Measurements from ENCODE around the gene SIVA1. TPM values are rescaled to one million over a fixed set of nuclear protein-coding genes. Genes with fewer than 3 reads are reported as not detected.
A peak's percentile ranks its signal among the peaks of the same experiment; 100 is the strongest.

SIVA1 gene
- total and polyA plus RNA-seq, 2 of the 4 experiments (the other 2 are of a cell fraction), result 166 to 184 TPM

DNA sequence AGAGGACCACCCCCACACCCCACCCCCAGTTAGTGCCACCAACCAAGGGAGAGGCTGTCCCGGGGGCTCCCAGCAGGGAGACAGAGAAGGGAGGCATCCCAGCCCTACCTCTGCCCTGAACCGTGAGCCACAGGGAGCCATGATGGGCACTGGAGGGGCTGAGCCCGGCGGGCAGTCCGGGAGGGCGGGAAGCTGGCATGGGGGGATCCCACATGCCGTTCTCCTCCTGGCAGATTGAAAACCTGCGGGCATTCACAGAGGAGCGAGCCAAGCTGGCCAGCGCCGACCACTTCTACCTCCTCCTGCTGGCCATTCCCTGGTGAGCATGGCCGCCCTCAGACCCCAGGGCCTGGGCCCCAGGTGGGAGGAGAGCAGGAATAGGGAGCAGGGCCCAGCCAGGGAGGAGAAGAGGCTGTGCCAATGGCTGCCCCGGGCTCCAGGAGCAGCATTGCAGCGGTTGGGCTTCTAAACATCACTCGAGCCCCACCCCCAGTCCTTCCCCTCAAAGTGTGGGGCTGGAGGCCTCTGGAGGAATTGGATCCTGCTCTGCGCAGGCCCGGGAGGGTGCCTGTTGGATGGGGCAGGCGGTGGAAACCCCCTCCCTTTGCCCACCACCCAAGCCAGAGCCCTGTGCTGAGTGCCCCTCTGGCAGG, 43.4 kb upstream of the SIVA1 start:
- Histone ChIP-seq H2AK9ac (replicated peaks; ENCODE audit: low read depth, low read length, poor library complexity) (peak overlapping the region; percentile 79), H3K9ac (ENCODE audit: low read depth, low read length) (no peak overlapping the region), H3K18ac (ENCODE audit: low read depth, low read length) (no peak overlapping the region), H3K14ac (replicated peaks; ENCODE audit: low read depth, low read length) (no peak overlapping the region), H3K27ac (ENCODE audit: insufficient read depth, low read length) (no peak overlapping the region), H3K79me1 (ENCODE audit: low read depth in 1 of 2, low read length in 2 of 2) (peaks cover 5 to 8% of the 10 kb centered on the region in 2 experiments; a peak in 1 of 4 replicates), H2BK15ac (ENCODE audit: low read depth, low read length) (no peak overlapping the region), H3K9me3 (ENCODE audit: control insufficient read depth, insufficient read depth, low read length) (no peaks in the 10 kb centered on the region), H4K8ac (ENCODE audit: low read depth in 2 of 2, low read length in 2 of 2) (no peak overlapping the region), H4K91ac (ENCODE audit: insufficient read depth, low read depth, low read length) (no peak overlapping the region), H4K5ac (ENCODE audit: low read depth, low read length) (no peak overlapping the region), H3K4me2 (ENCODE audit: low read depth, low read length) (no peak overlapping the region), H3K23ac (ENCODE audit: low read depth, low read length) (no peak overlapping the region), H2AK5ac (ENCODE audit: low read depth, low read length) (no peak overlapping the region), H3K27me3 (ENCODE audit: control insufficient read depth, insufficient read depth, low read length) (no peaks in the 10 kb centered on the region), H3K4me1 (ENCODE audit: control insufficient read depth, insufficient read depth, low read length) (peaks cover 4% of the 10 kb centered on the region; the same call in 1 of the 2 replicates), H3K4me3 (ENCODE audit: insufficient read depth, low read depth, low read length) (no peak overlapping the region), H2BK5ac (ENCODE audit: low read depth, low read length, poor library complexity, severe bottlenecking) (no peak overlapping the region), H3K36me3 (ENCODE audit: control insufficient read depth, insufficient read depth, low read length) (peaks cover 64% of the 10 kb centered on the region), H2AFZ (replicated peaks; ENCODE audit: low read length, poor library complexity) (no peak overlapping the region), H4K20me1 (ENCODE audit: insufficient read depth, low read length) (peaks cover 22% of the 10 kb centered on the region), H2BK120ac (ENCODE audit: low read depth, low read length) (no peak overlapping the region), H3K9me1 (ENCODE audit: insufficient read depth, low read length) (no peaks in the 10 kb centered on the region), H2BK20ac (ENCODE audit: low read depth, low read length) (no peak overlapping the region), H3K56ac (ENCODE audit: extremely low read depth, insufficient read depth, low read length) (no peak overlapping the region), H3K4ac (ENCODE audit: low read depth, low read length) (no peak overlapping the region)
- DNase-seq, result no peak
- ATAC-seq (ENCODE audit: low read depth), result no peak
- CTCF ChIA-PET, result interaction anchor here (0.6 to 1.1 kb wide), 3 partner anchors 13 to 44 kb away, joined by 3 to 4 read pairs (median 3); no protein-coding TSS in a partner anchor
- TF ChIP-seq BHLHE40 (IDR thresholded peaks at IDR 0.05; ENCODE audit: low read depth, low read length) (no peak), NFE2L2 (IDR thresholded peaks at IDR 0.05; ENCODE audit: low read depth, low read length) (no peak), CEBPB (IDR thresholded peaks at IDR 0.05; ENCODE audit: low read depth, low read length) (no peak), RCOR1 (IDR thresholded peaks at IDR 0.05; ENCODE audit: insufficient replicate concordance, low read length) (no peak), FOS (IDR thresholded peaks at IDR 0.05; ENCODE audit: low read depth, low read length) (no peak), RAD21 (IDR thresholded peaks at IDR 0.05; ENCODE audit: low read length) (no peak), CHD1 (IDR thresholded peaks at IDR 0.05; ENCODE audit: low read depth, low read length) (no peak), RFX5 (IDR thresholded peaks at IDR 0.05; ENCODE audit: low read depth, low read length) (no peak), POLR2A (IDR thresholded peaks at IDR 0.05; ENCODE audit: low read depth, low read length) (no peak), MXI1 (IDR thresholded peaks at IDR 0.05; ENCODE audit: borderline replicate concordance, low read depth, low read length) (no peak), MAZ (IDR thresholded peaks at IDR 0.05; ENCODE audit: borderline replicate concordance, low read depth, low read length) (no peak)
- TF ChIP-seq, protein P1, sequence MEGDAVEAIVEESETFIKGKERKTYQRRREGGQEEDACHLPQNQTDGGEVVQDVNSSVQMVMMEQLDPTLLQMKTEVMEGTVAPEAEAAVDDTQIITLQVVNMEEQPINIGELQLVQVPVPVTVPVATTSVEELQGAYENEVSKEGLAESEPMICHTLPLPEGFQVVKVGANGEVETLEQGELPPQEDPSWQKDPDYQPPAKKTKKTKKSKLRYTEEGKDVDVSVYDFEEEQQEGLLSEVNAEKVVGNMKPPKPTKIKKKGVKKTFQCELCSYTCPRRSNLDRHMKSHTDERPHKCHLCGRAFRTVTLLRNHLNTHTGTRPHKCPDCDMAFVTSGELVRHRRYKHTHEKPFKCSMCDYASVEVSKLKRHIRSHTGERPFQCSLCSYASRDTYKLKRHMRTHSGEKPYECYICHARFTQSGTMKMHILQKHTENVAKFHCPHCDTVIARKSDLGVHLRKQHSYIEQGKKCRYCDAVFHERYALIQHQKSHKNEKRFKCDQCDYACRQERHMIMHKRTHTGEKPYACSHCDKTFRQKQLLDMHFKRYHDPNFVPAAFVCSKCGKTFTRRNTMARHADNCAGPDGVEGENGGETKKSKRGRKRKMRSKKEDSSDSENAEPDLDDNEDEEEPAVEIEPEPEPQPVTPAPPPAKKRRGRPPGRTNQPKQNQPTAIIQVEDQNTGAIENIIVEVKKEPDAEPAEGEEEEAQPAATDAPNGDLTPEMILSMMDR (conservative IDR thresholded peaks at IDR 0.05; ENCODE audit: low read depth, low read length), result no peak
- TF ChIP-seq, protein P2, sequence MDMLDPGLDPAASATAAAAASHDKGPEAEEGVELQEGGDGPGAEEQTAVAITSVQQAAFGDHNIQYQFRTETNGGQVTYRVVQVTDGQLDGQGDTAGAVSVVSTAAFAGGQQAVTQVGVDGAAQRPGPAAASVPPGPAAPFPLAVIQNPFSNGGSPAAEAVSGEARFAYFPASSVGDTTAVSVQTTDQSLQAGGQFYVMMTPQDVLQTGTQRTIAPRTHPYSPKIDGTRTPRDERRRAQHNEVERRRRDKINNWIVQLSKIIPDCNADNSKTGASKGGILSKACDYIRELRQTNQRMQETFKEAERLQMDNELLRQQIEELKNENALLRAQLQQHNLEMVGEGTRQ (IDR thresholded peaks at IDR 0.05; ENCODE audit: low read depth, low read length), result no peak
- in situ Hi-C loops (cut with MboI; ENCODE audit: low sequenced_read_pairs), result loop anchor here (5.0 kb wide), 1 partner anchor 52 kb away; no protein-coding TSS in a partner anchor
- BruUV-seq (replicated peaks), result no TSS peak
- dilution Hi-C loops (cut with HindIII; ENCODE audit: low sequenced_read_pairs, unreplicated experiment), result no loop called here
- POLR2A ChIA-PET (ENCODE audit: unreplicated experiment), result no interaction called here
- intact Hi-C loops (cut with micrococcal nuclease), result loop anchor here (2.0 kb wide), 1 partner anchor 573 kb away; no protein-coding TSS in a partner anchor
- 100% methylated on average over 5 of the region's 18 CpGs; no CpG with 5 or more reads in 1 of the 2 experiments for WGBS, 2 experiments (ENCODE audit: extremely low coverage in 2 of 2, insufficient read length in 1 of 2)
